T-helper 9 cell (primary cell): Measurements from ENCODE around the gene CACNB4.

ENCODE experiments used
- DNase-seq: peaks from one replicate; pipeline ENCODE4 v3.0.0-alpha.2; 2020

Gene CACNB4

DNA sequence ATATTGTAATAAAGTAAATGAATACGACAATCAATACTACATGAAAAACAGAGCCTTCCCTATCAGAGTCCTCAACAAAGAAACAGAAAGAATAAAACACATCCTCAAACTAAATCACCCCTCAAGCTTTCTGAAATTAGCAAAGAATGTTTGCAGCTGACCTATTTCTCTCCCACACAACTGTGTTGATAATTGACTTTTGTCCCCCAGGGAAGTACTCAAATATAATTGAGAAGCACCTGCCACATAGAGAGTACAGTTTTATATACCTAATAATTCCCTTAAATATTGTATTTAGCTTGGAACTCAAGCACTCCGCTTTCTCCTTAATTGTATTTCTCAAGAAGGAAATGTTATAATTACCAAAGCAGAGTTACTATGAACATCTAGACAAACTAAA lies 12.6 kb downstream of the CACNB4 start:
- no peak for DNase-seq

DNA sequence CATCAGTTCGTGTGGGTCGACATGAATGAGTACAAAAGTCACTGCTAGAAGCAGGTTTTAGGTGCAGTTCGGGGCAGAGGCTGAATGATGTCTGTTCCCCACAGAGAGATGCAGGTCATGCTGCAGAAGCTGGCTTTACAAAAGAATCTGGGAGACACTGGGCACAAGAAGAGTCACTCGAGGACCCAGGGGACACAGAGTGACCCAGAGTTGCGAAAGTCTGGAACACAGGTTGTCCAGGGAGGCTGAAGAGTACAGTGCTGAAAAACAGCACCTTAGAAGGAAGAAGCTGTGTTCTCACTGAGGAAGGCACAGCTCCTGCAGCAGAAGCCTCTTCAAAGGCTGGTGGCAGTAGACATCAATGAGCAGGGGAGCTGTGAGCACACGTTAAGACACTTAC lies 14.8 kb downstream of the CACNB4 start:
- DNase-seq, result no peak

GRCh38 chr2:152083202-152083875 lies 15.5 kb downstream of the CACNB4 start:
- DNase-seq, result no peak

- DNase-seq, result no peak
Measured at GRCh38 chr2:152078662-152079061, 20.2 kb downstream of the CACNB4 start.

GRCh38 chr2:152078023-152078422 lies 20.8 kb downstream of the CACNB4 start:
- DNase-seq, result no peak

GRCh38 chr2:152075461-152076050 lies 23.3 kb downstream of the CACNB4 start:
- no peak for DNase-seq

DNA sequence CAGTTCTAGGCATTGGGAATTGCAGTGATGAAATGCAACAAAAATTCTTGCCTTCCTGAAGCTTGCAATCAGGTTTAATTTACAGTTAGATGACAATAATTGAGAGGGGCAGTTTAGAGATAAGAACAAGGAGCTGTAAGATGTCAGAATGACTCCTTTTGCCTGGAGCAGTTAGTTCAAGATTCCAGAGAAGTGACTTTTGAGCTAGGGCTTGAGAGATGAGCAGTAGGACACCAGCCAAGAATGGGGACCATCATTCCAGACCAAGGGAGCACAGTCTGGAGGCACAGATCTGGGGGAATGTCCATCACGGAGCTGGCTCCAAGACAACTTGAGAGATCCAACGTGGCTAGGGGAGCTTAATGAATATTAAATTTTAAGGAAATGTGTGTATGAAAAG lies 26.8 kb downstream of the CACNB4 start:
- DNase-seq, result no peak

GRCh38 chr2:152071518-152071917 lies 27.3 kb downstream of the CACNB4 start:
- DNase-seq, result no peak

- DNase-seq, result no peak
Measured at GRCh38 chr2:152071092-152071491, 27.8 kb downstream of the CACNB4 start.

DNA sequence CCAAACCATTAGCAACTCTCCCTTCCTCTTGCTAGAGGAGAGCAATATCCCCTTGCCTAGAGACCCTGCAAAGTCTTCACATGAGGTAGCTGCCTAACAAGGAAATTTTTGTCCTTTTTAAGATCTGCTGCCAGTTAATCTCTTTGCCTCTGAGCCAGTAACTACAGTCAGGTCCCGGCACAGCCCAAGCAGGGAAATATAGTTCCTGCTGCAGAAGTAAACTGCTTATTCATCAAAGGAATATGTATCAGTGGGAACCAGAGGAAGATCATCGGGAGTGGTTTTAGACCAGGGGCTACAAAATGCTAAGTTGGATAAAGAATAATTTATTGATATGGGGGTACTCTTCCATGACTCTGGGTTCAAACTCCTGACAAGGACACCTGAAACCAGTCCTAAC lies 30.6 kb downstream of the CACNB4 start:
- DNase-seq, result no peak

DNA sequence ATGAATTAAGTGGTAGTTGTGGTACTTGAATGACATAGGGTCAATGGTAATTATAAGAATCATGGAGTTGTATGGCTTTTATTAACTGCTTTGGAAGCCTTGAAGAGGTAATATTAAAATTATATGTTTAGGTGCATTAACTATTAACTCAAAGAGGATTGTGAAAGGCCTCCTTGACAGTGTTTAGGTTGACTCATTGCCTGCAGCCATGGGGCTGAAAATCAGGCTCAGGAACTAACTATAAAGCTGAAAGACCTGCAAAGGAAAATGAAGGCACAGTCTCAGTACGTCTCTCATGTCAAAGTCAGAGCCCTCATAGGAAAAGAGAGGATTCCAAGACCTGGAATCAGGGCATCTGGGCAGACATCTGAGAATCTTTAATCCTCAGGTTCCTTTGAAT lies 31.0 kb downstream of the CACNB4 start:
- no peak for DNase-seq

- no peak for DNase-seq
Measured at GRCh38 chr2:152065945-152066344, 32.9 kb downstream of the CACNB4 start.

DNA sequence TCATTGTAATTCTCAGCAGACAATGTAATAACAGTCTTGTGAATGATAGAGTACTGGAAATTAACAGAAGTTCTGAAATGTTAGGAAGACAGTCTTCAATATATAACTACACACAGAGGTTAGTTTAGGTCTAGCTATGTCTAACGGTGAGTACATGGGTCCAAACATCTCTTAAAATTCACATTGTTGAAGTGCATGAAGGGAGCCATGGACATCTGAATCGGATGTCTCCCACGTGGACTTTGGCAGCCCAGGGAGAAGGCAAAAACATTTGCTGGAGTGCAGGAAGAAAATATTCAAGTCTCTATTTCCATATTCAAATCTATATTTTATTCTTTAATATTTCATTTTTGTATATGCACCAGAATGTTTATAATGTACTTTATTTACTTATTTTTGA lies 34.8 kb downstream of the CACNB4 start:
- DNase-seq, result no peak

DNA sequence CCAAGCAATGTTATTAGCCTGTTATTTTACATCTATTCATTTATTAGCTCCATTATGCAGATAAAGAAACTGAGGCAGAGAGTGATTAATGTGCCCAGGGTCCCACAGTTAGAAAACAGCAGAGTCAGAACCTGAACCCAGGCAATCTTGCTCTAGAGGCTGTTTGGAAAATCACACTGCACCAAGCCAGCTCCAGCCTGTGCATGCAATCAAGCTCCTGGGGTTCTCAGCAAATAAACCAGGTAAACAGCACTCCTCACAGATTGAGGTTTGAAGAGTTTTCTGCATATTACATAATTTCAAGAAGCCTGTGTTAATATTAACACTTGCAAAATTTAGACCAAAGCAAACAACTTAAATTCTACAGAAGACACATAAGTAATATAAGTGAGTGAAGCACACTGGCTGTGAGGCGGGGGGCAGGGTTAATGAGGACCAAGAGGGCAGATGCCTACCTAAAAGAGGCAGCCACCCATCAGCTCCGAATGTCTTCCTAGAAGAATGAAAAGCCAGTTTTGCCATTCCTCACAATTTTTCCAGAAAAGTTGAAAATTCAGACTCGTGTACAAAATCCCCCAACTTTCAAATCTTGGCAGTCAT lies 35.4 kb downstream of the CACNB4 start:
- no peak for DNase-seq

GRCh38 chr2:152062125-152063091 lies 36.4 kb downstream of the CACNB4 start:
- DNase-seq, result no peak

- no peak for DNase-seq
Measured at GRCh38 chr2:152061383-152061782, 37.5 kb downstream of the CACNB4 start.

DNA sequence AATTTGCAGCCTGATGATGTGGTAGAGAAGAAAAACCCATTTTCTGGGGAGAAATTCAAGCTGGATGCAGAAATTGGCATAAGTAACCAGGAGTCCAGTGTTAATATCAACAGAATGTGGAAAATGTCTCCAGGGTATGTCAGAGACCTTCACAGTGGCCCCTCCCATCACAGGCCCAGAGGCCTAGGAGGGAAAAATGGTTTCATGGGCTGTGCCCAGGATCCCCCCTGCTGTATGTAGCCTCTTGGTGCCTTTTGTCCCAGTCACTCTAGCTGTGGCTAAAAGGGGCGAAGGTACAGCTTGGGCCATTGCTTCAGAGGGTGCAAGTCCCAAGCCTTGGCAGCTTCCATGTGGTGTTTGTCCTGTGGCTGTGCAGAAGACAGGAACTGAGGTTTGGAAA lies 40.2 kb downstream of the CACNB4 start:
- no peak for DNase-seq

DNA sequence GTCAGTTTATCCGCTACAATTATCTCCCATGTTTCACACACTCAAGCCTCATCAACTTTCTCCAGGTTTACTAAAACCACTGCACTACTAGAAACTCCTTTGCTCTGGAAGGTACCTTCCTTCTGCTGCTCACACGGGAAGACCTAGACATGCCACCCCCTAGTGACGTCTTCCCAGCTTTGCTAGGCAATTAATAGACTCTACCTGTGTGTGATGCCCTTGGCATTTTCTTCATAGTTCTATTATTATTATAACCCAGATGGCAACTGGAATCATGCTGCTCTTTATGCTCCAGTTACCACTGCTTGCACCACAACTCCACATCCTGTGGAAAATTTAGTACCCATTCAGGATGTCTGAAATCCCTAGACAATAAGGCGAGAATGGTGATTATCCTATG lies 42.4 kb downstream of the CACNB4 start:
- DNase-seq, result no peak

- DNase-seq, result no peak
Measured at GRCh38 chr2:152055366-152056108, 43.3 kb downstream of the CACNB4 start.

DNA sequence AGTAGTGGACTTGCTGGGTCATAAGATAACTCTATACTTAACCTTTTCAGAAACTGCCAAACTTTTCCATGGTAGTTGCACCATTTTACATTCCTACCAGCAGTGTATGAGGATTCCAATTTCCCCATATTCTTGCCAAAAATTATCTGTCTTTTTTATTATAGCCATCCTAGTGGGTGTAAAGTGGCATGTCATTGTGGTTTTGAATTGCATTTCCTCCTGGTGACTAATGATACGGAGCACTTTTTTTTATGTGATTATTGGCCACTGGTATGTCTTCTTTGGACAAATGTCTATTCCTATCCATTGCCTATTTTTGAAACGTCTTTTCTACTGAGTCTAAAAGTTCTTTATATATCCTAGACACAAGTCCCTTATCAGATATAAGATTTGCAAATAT lies 44.3 kb downstream of the CACNB4 start:
- DNase-seq, result no peak

- DNase-seq, result no peak
Measured at GRCh38 chr2:152051436-152051835, 47.4 kb downstream of the CACNB4 start.

DNA sequence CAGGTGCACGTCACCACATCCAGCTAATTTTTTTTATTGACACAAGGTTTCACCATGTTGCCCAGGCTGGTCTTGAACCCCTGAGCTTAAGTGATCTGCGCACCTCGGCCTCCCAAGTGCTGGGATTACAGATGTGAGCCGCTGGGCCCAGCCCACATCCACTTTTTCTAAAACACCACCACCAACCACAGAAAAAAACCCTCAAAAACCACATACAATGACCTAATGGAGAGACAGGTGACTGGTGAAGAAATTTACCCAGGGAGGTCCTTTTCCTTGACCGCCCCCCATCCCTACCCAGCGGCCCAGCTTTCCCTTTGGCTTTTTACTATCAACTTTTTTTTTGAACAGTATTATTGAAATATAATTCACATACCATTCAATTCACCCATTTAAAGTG lies 47.9 kb downstream of the CACNB4 start:
- no peak for DNase-seq

GRCh38 chr2:152050341-152050740 lies 48.5 kb downstream of the CACNB4 start:
- DNase-seq, result no peak
